HG02840 (cell line): ENCODE measurements around the gene DOCK9.
"Not testable (repeated sequence)": the region's sequence is repeated elsewhere in the genome, so short reads cannot be mapped to it uniquely, and the experiment has no call there.

ENCODE experiments used
- ATAC-seq: cut with Tn5 transposase; IDR thresholded peaks from one replicate; pipeline ENCODE4 v1.9.1; 2021; ENCODE audit warnings: mild to moderate bottlenecking, moderate library complexity, moderate number of reproducible peaks; ENCODE audit not compliant: unreplicated experiment, low FRiP score

DOCK9 gene

DNA sequence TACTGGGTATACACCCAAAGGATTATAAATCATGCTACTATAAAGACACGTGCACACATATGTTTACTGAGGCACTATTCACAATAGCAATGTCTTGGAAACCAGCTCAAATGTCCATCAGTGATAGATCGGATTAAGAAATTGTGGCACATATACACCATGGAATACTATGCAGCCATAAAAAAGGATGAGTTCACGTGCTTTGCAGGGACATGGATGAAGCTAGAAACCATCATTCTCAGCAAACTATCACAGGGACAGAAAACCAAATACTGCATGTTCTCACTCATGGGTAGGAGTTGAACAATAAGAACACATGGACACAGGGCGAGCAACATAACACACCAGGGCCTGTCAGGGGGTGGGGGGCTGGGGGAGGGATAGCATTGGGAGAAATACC lies 223.4 kb downstream of the DOCK9 start:
- ATAC-seq = not testable (repeated sequence)

DNA sequence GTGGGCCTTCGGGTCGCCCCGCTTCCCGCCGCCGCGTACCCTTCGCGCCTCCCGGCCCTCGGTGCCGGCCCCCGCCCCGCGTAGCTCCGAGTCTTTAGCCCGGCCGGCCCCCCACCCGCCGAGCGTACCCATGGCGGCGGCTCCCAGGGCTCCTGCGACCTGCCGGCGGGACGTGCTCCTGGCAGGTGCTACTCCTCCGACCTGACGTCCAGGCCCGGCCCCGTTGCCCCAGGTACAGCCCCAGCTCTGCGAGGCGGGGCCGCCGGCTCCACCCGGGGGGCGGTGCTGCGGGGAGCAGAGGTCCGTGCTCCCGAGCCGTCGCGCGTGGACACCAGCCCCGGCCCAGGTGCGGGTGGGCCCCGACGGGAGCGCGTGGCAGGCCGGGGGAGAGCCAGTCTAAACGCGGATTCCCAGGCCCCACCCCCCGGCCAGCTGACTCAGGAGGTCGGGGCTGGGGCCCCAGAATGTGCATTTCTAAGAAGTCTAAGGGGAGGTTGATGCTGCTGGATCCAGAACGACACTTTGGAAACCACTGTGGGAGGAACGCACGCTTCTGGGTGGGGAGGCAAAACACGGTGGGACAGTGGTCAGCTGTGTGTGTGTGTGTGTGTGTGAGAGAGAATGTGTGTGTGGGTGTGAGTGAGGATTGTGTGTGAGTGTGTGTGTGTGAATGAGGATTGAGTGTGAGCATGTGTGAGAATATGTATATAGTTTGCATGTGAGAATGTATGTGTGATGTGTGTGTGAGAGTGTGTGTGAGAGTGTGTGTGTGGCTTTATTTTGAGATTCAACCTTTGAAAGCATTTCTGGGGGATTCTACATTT lies 225.2 kb downstream of the DOCK9 start, which contains the start of gene SLC15A1:
SLC15A1 (minus strand) TSS at position 206 of the 824 bp plus-strand sequence; CDS start at position 132, 74 bp downstream.
- no peak for ATAC-seq

DNA sequence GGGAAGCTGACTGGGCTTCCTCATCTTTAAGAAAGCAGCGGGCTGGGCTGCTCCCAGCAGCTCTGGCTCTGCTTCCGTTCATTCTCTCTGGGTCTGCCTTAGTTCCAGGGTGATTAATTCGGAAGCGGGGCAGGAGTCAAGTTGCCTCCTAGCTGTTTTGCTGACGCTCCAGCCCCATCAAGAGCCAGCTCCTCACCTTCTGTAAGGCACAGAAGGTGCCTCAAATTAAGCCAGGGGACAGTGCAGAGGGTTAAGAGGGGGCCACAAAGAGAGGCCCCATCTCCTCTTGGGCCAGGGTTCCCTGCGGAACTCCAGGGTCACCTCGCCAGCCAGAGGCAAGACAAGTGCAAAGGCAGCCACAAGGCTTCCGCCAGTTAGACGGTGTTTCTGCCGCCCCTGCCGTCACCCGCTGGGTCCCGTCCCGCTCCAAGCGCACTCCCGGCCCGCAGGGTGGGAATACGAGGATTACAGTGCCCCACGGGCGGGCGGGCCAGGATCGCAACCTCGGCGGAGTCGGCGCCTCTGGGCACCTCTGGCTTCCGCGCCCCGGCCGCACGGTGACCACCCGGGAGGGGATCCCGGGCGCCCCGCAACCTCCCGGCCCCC lies 225.9 kb downstream of the DOCK9 start:
- ATAC-seq = no peak

DNA sequence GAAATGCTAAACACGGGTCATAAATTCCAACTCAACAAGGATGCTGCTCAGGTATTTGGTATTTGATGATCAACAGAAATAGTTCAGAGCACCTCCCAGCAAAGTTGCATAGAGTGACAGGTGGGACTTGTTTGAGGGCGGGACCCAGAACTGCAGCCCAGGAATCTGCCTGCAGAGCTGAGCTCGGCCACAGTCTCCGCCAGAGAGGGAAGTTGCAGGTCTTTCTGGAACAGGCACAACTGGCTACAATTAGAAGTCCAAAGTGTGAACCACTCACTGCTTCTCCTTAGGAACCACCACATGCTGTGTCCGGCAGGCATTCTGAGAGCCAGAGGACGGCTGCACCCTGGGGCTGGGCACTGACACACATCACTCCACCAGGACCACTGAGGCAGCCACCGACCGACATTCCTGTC lies 226.5 kb downstream of the DOCK9 start:
- ATAC-seq = no peak

DNA sequence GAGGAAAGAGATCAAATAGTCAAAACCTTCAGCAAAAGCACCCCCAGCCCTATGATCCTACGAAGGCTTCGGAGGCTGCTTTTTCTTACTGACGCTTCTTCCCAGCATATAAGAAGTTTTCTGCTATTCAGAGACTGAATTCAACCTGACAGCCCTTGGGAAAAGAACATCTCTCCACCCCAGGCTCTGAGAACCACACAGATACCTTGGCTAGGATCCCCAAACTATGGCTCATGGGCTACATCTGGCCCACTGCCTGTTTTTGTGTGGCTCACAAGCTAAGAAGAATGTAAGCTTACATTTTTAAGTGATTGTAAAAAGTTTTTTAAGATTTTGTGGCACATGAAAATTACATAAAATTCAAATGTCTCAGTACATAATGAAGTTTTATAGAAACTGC lies 228.4 kb downstream of the DOCK9 start:
- ATAC-seq = no peak

DNA sequence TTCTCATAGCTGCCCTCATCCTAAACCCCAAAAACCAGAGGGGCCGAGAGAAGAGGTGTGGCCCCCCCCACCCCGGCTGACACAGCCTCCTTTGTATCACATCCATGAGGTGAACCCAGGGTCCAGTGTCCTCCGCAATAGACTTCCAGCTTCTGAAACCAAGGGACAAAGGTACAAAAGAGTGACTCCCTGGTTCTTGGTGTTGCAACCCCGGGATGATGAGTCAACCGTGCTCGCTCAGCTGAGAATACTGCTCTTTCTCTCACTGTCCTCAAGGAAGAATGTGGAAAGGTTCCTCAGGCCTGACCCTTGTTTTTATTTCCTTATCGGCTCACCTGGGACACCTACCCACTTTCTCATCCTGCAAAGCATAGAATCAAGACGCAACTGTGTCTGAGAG lies 230.9 kb downstream of the DOCK9 start:
- no peak for ATAC-seq
